Keratinocyte (primary cell): ENCODE results near the gene KCNJ15. TPM values are rescaled to one million over a fixed set of nuclear protein-coding genes. Genes with fewer than 3 reads are reported as not detected.

ENCODE experiments used
- DNase-seq: peaks from one replicate; pipeline ENCODE4 v3.0.0-alpha.2; 2011; ENCODE audit warnings: low read depth, missing footprints, low spot score
- FAIRE-seq: peaks from 2 replicates; lab custom pipeline; 2011; peaks lifted over from hg19 to GRCh38; lab: Jason Lieb, UNC
- H2AFZ ChIP-seq: 2 replicates; pipeline ENCODE4 v1.6.0; 2012; ENCODE audit warnings: low read length, control low read depth, inconsistent platforms; ENCODE audit not compliant: control insufficient read depth
- H3K27ac ChIP-seq: 2 replicates; pipeline ENCODE4 v1.5.1; 2011; ENCODE audit warnings: low read length; ENCODE audit not compliant: control insufficient read depth, insufficient read depth
- H3K27me3 ChIP-seq: 3 replicates; pipeline ENCODE4 v1.6.0; 2011; ENCODE audit warnings: low read length; ENCODE audit not compliant: control insufficient read depth, insufficient read depth; ENCODE audit errors: extremely low read depth
- H3K36me3 ChIP-seq, 2 experiments: 2 replicates in 1 of 2; 3 replicates in 1 of 2; pipeline ENCODE4 v1.5.1; 2011; ENCODE audit warnings: low read length in 2 of 2, mild to moderate bottlenecking in 1 of 2; ENCODE audit not compliant: control insufficient read depth in 2 of 2, insufficient read depth in 2 of 2; ENCODE audit errors: extremely low read depth in 1 of 2
- H3K4me1 ChIP-seq: 3 replicates; pipeline ENCODE4 v1.5.1; 2011; ENCODE audit warnings: low read length; ENCODE audit not compliant: control insufficient read depth, insufficient read depth; ENCODE audit errors: extremely low read depth
- H3K4me2 ChIP-seq: 3 replicates; pipeline ENCODE4 v1.6.0; 2011; ENCODE audit warnings: low read depth, low read length; ENCODE audit not compliant: control insufficient read depth, insufficient read depth; ENCODE audit errors: extremely low read depth
- H3K4me3 ChIP-seq, 3 experiments: fragments of 200-600 bp in 1 of 3; sonication (generic) in 1 of 3; 2 replicates in 2 of 3; 3 replicates in 1 of 3; pipeline ENCODE4 v1.5.1; 2011 to 2016; ENCODE audit warnings: low read length in 3 of 3, mild to moderate bottlenecking in 3 of 3, control low read depth in 2 of 3, inconsistent platforms in 1 of 3, low read depth in 1 of 3, mixed read lengths in 1 of 3, mixed run types in 1 of 3, moderate library complexity in 1 of 3; ENCODE audit not compliant: control insufficient read depth in 2 of 3, insufficient read depth in 2 of 3; ENCODE audit errors: extremely low read depth in 1 of 3
- H3K79me2 ChIP-seq: 2 replicates; pipeline ENCODE4 v1.6.0; 2012; ENCODE audit warnings: low read length; ENCODE audit not compliant: control insufficient read depth, insufficient read depth
- H3K9ac ChIP-seq: 3 replicates; pipeline ENCODE4 v1.6.0; 2011; ENCODE audit warnings: low read length; ENCODE audit not compliant: control insufficient read depth, insufficient read depth; ENCODE audit errors: extremely low read depth
- H3K9me1 ChIP-seq: 3 replicates; pipeline ENCODE4 v1.6.0; 2011; ENCODE audit warnings: low read length; ENCODE audit not compliant: control insufficient read depth, insufficient read depth; ENCODE audit errors: extremely low read depth
- H3K9me3 ChIP-seq: 2 replicates; pipeline ENCODE4 v1.5.1; 2012; ENCODE audit warnings: low read depth, low read length; ENCODE audit not compliant: control insufficient read depth
- H4K20me1 ChIP-seq: 3 replicates; pipeline ENCODE4 v1.6.0; 2011; ENCODE audit warnings: low read length; ENCODE audit not compliant: control insufficient read depth, insufficient read depth; ENCODE audit errors: extremely low read depth
- EZH2 ChIP-seq: IDR thresholded peaks from one replicate; pipeline ENCODE4 v1.6.1; 2012; ENCODE audit warnings: inconsistent platforms, mild to moderate bottlenecking, low read length, moderate library complexity
- dilution Hi-C: fragments of 300-500 bp; cut with MboI; formaldehyde crosslinking; loops from one replicate; pipeline ENCODE4 v1.7.0; 2020; ENCODE audit warnings: low sequenced_read_pairs; ENCODE audit not compliant: extremely low pct_ligation_motif_present
- polyA plus RNA-seq, 5 experiments: library from polyadenylated mRNA; depleted of rRNA in 3 of 5; stranded (reverse) in 3 of 5; stranded (forward) in 1 of 5; unstranded in 1 of 5; fragments of >200 nt; gene quantifications; 1 replicate in 1 of 5; 2 replicates in 3 of 5; 3 replicates in 1 of 5; pipeline versions ENCODE4 v1.2.1 to v1.2.3, GENCODE V29; 2011 to 2012; ENCODE audit warnings: missing spikeins in 2 of 5, low read depth in 1 of 5, low replicate concordance in 1 of 5
- TF ChIP-seq, protein P1 (sequence below), 3 experiments: IDR thresholded peaks in 1 of 3; conservative IDR thresholded peaks in 1 of 3; optimal IDR thresholded peaks in 1 of 3; 2 replicates in 2 of 3; 3 replicates in 1 of 3; pipeline versions ENCODE3 to v1.5.1; 2011; ENCODE audit warnings: low read length in 3 of 3, mild to moderate bottlenecking in 3 of 3, moderate library complexity in 2 of 3, control low read depth in 1 of 3, inconsistent platforms in 1 of 3; ENCODE audit not compliant: insufficient read depth in 2 of 3; ENCODE audit errors: extremely low read depth in 1 of 3

The KCNJ15 gene
- polyA plus RNA-seq, 1 donor (not counting 4 experiments of a cell fraction or from before 2014, with no cell fraction given) = 76.3 TPM

DNA sequence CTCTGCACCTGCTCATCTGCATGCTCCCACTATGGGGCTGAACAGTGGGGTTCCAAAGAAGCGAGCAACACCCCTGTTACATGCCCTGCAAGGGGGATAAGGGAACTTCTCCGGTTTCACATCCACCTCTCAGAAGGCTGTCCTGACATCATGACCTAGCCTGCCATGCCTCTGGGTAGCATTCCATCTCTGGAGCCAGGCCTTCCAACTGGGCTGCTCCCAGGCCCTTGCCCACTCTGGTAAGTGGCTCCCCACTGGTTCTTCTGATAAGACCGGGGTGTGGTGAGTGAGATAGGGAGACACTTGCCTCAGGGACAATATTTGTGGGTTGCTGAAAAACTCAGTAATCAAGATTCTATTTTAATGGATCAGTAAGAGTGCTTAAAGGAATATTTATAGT is 57.8 kb downstream of the KCNJ15 start:
- Histone ChIP-seq H3K79me2 (no peaks in the 10 kb centered on the region), H3K27ac (no peak overlapping the region), H2AFZ (no peak overlapping the region), H3K4me3 (no peak overlapping the region), H3K9ac (no peak overlapping the region), H3K27me3 (no peaks in the 10 kb centered on the region), H3K9me1 (no peaks in the 10 kb centered on the region), H3K4me2 (no peak overlapping the region), H4K20me1 (no peaks in the 10 kb centered on the region), H3K4me1 (peaks cover 2% of the 10 kb centered on the region), H3K9me3 (no peaks in the 10 kb centered on the region), H3K36me3 (no peaks in the 10 kb centered on the region)
- no peak for DNase-seq
- no peak for FAIRE-seq
- TF ChIP-seq EZH2 = no peak
- TF ChIP-seq, protein P1, sequence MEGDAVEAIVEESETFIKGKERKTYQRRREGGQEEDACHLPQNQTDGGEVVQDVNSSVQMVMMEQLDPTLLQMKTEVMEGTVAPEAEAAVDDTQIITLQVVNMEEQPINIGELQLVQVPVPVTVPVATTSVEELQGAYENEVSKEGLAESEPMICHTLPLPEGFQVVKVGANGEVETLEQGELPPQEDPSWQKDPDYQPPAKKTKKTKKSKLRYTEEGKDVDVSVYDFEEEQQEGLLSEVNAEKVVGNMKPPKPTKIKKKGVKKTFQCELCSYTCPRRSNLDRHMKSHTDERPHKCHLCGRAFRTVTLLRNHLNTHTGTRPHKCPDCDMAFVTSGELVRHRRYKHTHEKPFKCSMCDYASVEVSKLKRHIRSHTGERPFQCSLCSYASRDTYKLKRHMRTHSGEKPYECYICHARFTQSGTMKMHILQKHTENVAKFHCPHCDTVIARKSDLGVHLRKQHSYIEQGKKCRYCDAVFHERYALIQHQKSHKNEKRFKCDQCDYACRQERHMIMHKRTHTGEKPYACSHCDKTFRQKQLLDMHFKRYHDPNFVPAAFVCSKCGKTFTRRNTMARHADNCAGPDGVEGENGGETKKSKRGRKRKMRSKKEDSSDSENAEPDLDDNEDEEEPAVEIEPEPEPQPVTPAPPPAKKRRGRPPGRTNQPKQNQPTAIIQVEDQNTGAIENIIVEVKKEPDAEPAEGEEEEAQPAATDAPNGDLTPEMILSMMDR (optimal IDR thresholded peaks at IDR 0.05 in 1 of 3, IDR thresholded peaks at IDR 0.05 in 1 of 3, conservative IDR thresholded peaks at IDR 0.05 in 1 of 3; ENCODE audit: extremely low read depth in 1 of 3, insufficient read depth in 2 of 3, low read length in 3 of 3) = no peak
- dilution Hi-C loops = no loop called here

DNA sequence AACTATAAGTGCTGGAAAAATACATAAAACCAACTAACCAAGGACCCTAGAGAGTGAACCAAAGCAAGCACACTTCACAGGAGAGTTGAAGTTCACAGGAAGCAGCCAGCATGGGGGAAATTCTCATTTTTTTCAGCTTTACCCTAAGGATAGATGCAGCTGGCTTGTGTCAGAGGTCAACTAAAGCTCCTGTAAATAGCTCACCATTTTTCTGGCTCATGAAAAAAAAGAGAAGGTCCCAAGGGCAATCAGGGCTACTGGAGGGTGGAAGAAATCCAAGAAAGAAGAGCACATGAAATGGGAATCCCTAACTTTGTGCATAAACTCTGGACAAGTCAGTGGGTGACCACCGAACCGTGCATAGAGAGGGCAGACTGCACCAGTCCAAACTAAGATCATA is 58.3 kb downstream of the KCNJ15 start:
- Histone ChIP-seq H3K9ac (no peak overlapping the region), H3K9me3 (no peaks in the 10 kb centered on the region), H3K36me3 (no peaks in the 10 kb centered on the region), H2AFZ (no peak overlapping the region), H3K27me3 (no peaks in the 10 kb centered on the region), H3K4me3 (no peak overlapping the region), H3K4me1 (peaks cover 4% of the 10 kb centered on the region), H3K9me1 (no peaks in the 10 kb centered on the region), H3K79me2 (no peaks in the 10 kb centered on the region), H3K27ac (no peak overlapping the region), H3K4me2 (no peak overlapping the region), H4K20me1 (no peaks in the 10 kb centered on the region)
- dilution Hi-C loops = no loop called here
- no peak for TF ChIP-seq EZH2
- TF ChIP-seq, protein P1 (optimal IDR thresholded peaks at IDR 0.05 in 1 of 3, IDR thresholded peaks at IDR 0.05 in 1 of 3, conservative IDR thresholded peaks at IDR 0.05 in 1 of 3; ENCODE audit: extremely low read depth in 1 of 3, insufficient read depth in 2 of 3, low read length in 3 of 3) = no peak
- DNase-seq = no peak
- FAIRE-seq = no peak
